ENCODE results near the gene TBC1D22A. TPM values are rescaled to one million over a fixed set of nuclear protein-coding genes. Genes with fewer than 3 reads are reported as not detected.

Gene TBC1D22A
- total and polyA plus RNA-seq, 2 donors (not counting 3 experiments of a cell fraction or from before 2014, with no cell fraction given) = 26.1 to 32.4 TPM

DNA sequence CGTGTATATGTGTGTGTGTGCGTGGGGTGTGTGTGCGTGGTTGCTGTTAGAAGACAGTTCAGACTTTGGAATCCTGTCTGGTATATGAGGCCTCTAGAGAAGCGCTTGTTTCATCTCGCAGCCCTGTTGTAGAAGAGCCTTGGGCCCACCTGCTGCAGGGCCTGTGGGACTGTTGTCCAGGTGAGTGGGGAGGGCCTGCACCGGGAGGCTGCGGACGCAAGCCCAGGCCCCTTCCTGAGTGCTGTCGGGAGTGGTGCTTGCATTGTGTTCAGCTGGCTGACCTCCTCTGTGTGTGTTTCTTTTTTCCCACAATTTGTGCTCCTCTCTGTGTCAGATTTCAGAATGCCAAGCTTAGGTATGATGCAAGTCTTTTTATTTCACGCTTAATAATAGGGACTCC lies 128.4 kb downstream of the TBC1D22A start:
- no peak overlapping the region for H3K4me3 ChIP-seq (replicated peaks in 1 of 3; ENCODE audit: insufficient read depth in 1 of 3, low read depth in 1 of 3, low read length in 3 of 3)
- POLR2A ChIA-PET = no interaction called here

DNA sequence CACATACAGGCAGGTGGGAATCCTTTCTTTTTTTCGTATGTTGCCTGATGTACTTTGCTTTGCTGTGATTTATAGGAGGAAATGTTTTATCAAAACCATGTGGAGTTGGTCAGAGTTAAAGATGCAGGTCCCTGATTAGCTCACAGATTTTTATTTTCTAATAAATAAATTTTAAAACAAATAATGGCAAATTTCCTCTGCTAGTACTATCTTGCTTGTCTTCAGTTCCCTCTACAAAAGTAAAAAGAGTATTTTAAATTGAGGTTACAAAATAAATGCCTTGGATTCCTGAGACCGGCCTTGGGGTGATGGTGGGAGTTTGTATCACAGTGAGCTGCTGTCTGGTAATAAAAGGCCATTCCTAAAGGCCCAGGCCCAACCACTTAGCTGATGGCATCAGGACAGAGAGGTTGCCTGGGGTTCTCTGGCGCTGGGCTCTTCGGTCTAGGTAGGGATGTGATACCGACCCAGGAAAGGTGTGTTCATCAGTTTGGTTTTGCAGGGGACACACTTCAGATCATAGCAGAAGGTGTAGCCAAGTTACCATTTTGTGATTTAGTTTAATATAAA lies 129.0 kb downstream of the TBC1D22A start:
- no peak overlapping the region for H3K27ac ChIP-seq (ENCODE audit: insufficient read depth, low read depth, low read length)
- no peak overlapping the region for H3K9ac ChIP-seq (replicated peaks; ENCODE audit: extremely low read depth, insufficient read depth, low read length)
- DNase-seq (ENCODE audit: low read depth, low spot score) (no peak), FAIRE-seq (no peak)
- H4K20me1 ChIP-seq (replicated peaks; ENCODE audit: control insufficient read depth, extremely low read depth, insufficient read depth, low read length) = no peaks in the 10 kb centered on the region
- POLR2A ChIA-PET = no interaction called here
- H3K36me3 ChIP-seq (ENCODE audit: control insufficient read depth in 2 of 2, extremely low read depth in 1 of 2, insufficient read depth in 2 of 2, low read length in 2 of 2) = peaks cover 0 to 17% of the 10 kb centered on the region in 2 experiments
- dilution Hi-C loops (cut with MboI; ENCODE audit: extremely low pct_ligation_motif_present, low sequenced_read_pairs) = no loop called here
- H2AFZ ChIP-seq (ENCODE audit: low read depth, low read length) = no peak overlapping the region
- H3K9me3 ChIP-seq (replicated peaks; ENCODE audit: control insufficient read depth, insufficient read depth, low read length) = no peaks in the 10 kb centered on the region
- H3K4me1 ChIP-seq (ENCODE audit: control insufficient read depth, extremely low read depth, insufficient read depth, low read length) = no peaks in the 10 kb centered on the region
- no peaks in the 10 kb centered on the region for H3K9me1 ChIP-seq (replicated peaks; ENCODE audit: control insufficient read depth, extremely low read depth, insufficient read depth, low read length)
- no peaks in the 10 kb centered on the region for H3K27me3 ChIP-seq (ENCODE audit: control insufficient read depth in 2 of 2, insufficient read depth in 2 of 2, low read length in 2 of 2)
- no peak overlapping the region for H3K4me3 ChIP-seq (replicated peaks in 1 of 3; ENCODE audit: insufficient read depth in 1 of 3, low read depth in 1 of 3, low read length in 3 of 3)
- no peak overlapping the region for H3K4me2 ChIP-seq (ENCODE audit: insufficient read depth, low read length)
- no peaks in the 10 kb centered on the region for H3K79me2 ChIP-seq (ENCODE audit: control insufficient read depth, insufficient read depth, low read length)
- no TSS peak for BruUV-seq (replicated peaks)
- no peak for TF ChIP-seq FOS (IDR thresholded peaks at IDR 0.05; ENCODE audit: borderline replicate concordance, insufficient read depth, low read length)
- no peak for TF ChIP-seq MYC (IDR thresholded peaks at IDR 0.05; ENCODE audit: low read depth, low read length)
- TF ChIP-seq GATA2 (IDR thresholded peaks at IDR 0.05; ENCODE audit: insufficient read depth, insufficient read length, low read depth, low read length) = no peak
- no peak for TF ChIP-seq POLR2A (IDR thresholded peaks at IDR 0.05; ENCODE audit: low read depth, low read length)
- CTCF ChIA-PET = interaction anchor here (0.6 to 1.0 kb wide), 2 partner anchors 19 to 44 kb away, joined by 3 read pairs; no protein-coding TSS in a partner anchor
- intact Hi-C loops (cut with micrococcal nuclease) = no loop called here

More for the DNA sequence above, 128.4 kb downstream of the TBC1D22A start:
- H3K9me3 ChIP-seq (replicated peaks; ENCODE audit: control insufficient read depth, insufficient read depth, low read length) = no peaks in the 10 kb centered on the region
- H3K4me2 ChIP-seq (ENCODE audit: insufficient read depth, low read length) = no peak overlapping the region
- BruUV-seq (replicated peaks) = no TSS peak
- intact Hi-C loops (cut with micrococcal nuclease) (no loop called here), dilution Hi-C loops (cut with MboI; ENCODE audit: extremely low pct_ligation_motif_present, low sequenced_read_pairs) (no loop called here)
- no peaks in the 10 kb centered on the region for H3K79me2 ChIP-seq (ENCODE audit: control insufficient read depth, insufficient read depth, low read length)
- H2AFZ ChIP-seq (ENCODE audit: low read depth, low read length) = no peak overlapping the region
- no peak for DNase-seq (ENCODE audit: low read depth, low spot score)
- peaks cover 0 to 17% of the 10 kb centered on the region in 2 experiments for H3K36me3 ChIP-seq (ENCODE audit: control insufficient read depth in 2 of 2, extremely low read depth in 1 of 2, insufficient read depth in 2 of 2, low read length in 2 of 2)
- H3K9me1 ChIP-seq (replicated peaks; ENCODE audit: control insufficient read depth, extremely low read depth, insufficient read depth, low read length) = no peaks in the 10 kb centered on the region
- H3K4me1 ChIP-seq (ENCODE audit: control insufficient read depth, extremely low read depth, insufficient read depth, low read length) = no peaks in the 10 kb centered on the region
- no peak overlapping the region for H3K9ac ChIP-seq (replicated peaks; ENCODE audit: extremely low read depth, insufficient read depth, low read length)
- CTCF ChIA-PET = interaction anchor here (1.0 kb wide), 1 partner anchor 44 kb away, joined by 3 read pairs; no protein-coding TSS in a partner anchor
- no peak overlapping the region for H3K27ac ChIP-seq (ENCODE audit: insufficient read depth, low read depth, low read length)
- TF ChIP-seq FOS (IDR thresholded peaks at IDR 0.05; ENCODE audit: borderline replicate concordance, insufficient read depth, low read length) = no peak
- no peak for TF ChIP-seq EZH2 (IDR thresholded peaks at IDR 0.05; ENCODE audit: borderline replicate concordance, low read depth, low read length, severe bottlenecking)
- TF ChIP-seq POLR2AphosphoS5 (IDR thresholded peaks at IDR 0.05; ENCODE audit: insufficient read depth, low read depth, low read length) = no peak
- no peak for TF ChIP-seq JUN (IDR thresholded peaks at IDR 0.05; ENCODE audit: borderline replicate concordance, insufficient read depth, insufficient read length, low read depth)
- H4K20me1 ChIP-seq (replicated peaks; ENCODE audit: control insufficient read depth, extremely low read depth, insufficient read depth, low read length) = no peaks in the 10 kb centered on the region
- no peaks in the 10 kb centered on the region for H3K27me3 ChIP-seq (ENCODE audit: control insufficient read depth in 2 of 2, insufficient read depth in 2 of 2, low read length in 2 of 2)
- FAIRE-seq = no peak
